Stimulated activated CD4-positive, alpha-beta T cell treated with anti-CD3 and anti-CD28 coated beads, Interleukin-4, amount 100 ng/mL, for 24 hours (primary cell): ENCODE data around the gene ANKRD9.

Source experiments
- DNase-seq: peaks from one replicate; pipeline ENCODE4 v3.0.0-alpha.2; 2020

The ANKRD9 gene

DNA sequence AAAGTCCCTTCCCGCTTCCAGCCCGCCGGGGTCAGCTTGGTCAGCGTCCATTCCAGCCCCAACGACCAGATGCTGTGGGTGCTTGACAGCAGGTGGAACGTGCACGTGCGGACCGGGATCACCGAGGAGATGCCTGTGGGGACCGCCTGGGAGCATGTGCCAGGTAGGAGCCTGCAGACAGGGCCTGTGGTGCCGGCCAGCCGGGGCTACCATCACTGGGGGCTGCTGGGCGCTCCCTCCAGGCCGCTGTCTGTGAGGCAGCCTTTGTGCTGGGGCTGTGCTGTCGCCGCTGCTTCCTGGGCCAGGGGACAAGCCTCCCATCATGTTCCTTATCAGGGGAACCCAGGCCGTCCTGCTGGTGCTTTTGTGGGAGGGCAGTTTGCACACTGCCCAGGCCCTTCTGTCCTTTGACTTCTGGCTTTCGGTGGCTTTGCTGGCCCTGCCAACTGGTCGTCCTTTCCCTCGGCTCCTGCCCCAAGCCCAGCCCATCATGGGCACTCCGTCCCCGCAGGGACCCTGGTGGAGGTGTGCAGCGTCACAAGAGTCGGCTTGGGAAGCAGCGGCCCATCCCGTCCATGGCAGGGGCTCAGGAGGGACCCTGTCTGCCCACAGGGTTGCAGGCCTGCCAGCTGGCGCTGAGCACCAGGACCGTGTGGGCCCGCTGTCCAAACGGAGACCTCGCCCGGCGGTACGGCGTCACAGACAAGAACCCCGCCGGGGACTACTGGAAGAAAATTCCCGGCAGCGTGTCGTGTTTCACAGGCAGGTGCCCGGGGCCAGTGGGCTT is 12.4 kb downstream of the ANKRD9 start:
- DNase-seq = no peak

DNA sequence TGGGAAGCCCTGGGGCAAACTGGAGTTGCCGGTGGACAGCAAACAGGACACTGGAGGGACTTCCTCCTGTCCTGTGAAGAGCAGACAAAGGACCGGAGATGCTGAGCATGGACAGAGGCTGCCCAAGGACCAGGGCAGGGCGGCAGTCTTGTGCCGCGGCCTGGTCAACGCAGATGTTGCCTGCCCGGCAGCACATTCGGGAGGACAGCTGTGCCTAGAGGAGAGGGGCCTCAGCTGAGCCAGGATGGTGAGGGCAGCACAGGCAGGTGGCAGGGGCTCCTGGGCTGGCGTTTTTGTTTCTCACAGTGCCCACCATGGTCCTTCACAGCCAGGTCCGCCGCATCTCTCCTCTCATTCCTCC is 13.3 kb downstream of the ANKRD9 start:
- DNase-seq = no peak

DNA sequence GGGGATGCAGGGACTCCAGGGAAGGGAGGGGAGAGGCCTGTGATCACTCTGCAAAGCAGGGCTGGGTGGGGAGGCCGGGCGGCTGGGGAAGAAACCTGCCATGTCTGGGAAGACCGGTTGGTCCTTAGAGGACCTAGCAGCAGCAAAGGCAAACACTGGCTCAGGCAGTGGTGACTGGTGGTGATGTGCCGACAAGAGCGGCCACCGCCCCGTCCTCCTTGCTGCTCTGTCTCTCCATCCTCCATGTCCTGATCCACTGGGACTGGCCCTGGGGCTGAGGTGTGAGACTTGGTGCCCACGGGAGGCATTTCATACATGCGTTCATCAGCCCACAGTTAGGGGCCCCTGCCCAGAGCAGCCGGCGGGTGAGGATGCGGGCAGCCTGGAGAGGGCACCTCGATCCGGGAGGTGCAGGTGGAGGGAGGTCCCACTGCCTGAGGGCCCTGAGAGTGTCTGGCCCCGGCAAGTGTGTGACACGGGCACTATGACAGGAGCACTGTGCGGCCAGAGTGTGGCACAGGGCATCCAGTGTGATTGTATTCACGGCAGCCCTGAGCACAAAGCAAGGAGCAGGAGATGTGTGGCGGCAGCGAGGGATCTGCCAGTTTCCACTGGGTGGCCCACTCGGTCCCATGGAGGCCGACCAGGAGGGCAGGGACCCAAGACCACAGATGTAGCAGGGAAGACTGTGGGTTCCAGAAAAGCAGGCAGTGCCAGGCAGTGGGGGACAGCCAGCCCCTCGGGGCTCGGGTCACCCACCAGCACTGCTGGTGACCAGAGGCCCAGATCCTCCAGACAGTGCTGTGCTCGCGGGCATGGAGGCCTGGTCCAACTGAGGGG is 13.9 kb downstream of the ANKRD9 start:
- DNase-seq = no peak

DNA sequence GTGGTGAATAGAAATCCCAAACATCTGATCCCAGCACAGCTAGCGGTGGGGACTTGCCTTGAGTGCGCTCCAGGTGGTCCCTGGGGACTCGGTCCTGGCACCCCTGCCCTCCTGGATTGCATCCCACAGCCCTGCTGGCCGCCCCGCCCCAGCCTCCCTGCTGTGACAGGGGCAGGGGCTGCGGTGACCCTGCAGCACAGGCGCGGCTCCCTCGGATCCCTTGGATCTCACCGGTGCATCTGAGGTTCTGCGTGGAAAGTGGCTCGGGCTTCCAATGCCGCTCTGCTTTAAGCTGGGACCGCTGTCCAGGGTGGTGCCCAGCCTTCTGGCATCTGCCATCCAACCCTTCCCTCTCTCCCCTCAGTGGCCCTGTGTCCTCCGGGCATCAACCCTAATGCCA is 16.0 kb downstream of the ANKRD9 start:
- no peak for DNase-seq

DNA sequence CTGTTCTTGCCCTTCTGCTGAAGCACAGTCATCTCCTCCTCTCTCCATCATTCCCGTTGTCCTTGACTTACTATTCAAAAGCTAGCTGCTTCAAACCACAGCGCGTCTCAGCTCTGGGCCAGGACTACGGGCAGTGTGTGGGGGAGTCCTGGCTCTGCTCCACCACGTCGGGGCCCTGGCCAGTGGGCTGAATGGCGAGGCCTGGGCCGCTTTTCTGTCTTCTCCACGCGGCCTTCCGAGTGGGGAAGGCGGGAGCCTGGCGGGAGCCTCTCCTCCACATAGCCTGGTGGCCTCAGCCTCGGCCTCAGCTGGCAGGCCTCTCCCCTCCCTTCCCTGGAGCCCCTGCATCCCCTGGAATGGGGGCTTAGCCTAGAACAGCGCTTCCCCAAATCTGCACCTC is 16.5 kb downstream of the ANKRD9 start:
- no peak for DNase-seq

DNA sequence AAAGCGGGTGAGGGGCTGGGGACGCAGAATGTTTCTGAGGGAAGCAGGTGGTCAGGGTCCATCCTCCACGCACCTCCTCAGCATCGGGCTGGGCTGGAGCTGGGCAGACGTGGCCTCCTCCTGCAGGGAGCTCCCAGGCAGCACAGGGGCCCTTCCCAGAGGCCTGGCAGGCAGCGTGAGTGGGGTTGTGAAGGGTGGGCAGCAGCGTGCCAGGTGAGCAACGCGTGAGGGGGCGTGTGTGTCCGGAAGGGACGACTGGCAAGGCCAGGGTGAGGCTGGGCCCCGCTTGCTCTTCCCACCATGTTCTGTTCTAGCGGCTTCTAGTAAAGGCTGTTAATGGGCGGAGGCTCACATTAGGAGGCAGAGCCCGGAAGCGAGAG is 17.1 kb downstream of the ANKRD9 start:
- DNase-seq = no peak

DNA sequence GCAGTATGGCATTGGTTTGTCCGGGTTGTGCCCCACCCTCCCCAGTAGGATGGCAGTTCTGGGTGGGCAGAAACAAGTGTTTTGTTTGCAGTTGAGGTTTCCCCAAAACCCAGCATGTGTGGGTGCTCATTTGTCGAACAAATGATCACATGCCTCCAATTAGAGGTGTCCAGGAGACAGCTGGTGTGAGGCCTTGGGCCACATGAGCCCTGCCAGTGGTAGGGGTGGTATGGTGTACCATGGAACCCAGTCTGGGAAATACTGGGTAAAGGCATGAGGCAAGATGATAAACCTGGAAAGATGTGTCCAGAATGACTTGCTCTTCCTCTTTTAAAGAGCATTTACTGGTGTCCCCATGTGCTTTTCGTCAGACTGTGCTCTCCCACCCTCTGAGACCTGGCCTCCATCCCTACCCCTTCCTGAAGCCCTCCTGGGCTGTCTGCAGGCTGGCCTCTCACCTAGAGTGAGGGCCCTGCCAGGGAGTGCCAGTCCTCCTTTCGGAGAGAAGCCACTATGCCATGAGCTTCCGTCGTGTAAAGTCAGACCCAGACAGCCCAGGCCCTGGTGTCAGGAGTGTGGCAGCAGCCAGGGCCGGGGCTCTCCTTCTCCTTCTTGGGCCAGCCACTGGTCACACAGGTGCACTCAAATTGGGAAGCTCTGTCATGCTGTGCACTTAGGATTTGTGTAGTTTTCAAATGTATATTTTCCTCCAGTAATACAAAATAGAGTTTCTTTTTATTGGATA is 17.6 kb downstream of the ANKRD9 start:
- DNase-seq = no peak

DNA sequence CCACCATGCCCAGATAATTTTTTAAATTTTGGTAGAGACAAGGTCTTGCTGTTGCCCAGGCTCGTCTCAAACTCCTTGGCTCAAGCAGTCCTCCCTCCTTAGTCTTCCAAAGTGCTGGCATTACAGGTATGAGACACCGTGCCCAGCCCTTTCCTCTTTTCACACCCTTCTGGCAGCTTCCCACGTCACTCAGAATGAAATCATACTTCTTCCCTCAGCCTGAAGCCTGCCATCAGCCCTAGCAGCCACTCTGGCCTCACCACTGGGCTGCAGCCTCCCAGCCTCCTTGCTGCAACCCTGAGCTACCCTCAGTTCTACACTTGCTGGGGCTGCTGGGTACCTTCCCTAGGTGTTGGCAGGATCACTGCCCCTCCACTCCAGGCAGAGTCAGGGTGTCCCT is 18.2 kb downstream of the ANKRD9 start:
- DNase-seq = no peak

DNA sequence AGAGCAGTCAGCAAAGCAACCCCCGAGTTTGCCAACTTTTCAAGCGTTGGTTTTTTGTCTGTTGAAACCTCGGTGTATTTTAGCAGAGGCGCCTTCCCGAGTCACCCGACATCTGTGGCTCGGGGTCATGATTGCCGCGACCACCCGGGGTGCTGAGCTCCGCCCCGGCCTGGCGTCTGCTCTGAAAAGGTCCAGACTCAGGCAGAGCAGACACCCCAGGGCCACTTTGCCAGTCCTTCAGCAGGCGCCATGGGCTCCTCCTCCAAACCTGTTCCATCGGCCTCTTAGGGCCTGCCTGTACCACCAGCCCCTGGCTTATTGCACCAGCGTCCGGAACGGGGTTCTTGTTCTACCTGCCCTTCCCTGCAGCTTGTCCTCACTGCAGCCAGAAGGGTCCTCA is 19.1 kb downstream of the ANKRD9 start:
- no peak for DNase-seq

DNA sequence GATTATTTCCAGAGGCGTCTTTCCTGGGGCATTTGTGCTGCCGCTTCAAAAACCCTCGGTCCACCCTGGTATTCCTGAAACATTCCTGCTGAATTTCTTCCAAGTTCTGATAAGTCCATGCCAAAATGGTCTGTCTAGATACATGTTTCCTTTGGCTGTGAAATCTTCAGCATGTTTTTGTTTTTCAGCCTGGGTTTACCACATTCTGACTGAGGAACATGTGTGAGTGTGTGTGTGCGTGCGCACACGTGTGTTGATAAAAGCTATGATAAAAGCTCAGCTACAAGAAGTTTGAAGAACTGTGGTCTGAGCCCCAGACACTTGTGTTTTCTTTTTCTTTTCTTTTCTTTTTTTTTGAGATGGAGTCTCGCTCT is 22.4 kb downstream of the ANKRD9 start:
- DNase-seq = no peak

DNA sequence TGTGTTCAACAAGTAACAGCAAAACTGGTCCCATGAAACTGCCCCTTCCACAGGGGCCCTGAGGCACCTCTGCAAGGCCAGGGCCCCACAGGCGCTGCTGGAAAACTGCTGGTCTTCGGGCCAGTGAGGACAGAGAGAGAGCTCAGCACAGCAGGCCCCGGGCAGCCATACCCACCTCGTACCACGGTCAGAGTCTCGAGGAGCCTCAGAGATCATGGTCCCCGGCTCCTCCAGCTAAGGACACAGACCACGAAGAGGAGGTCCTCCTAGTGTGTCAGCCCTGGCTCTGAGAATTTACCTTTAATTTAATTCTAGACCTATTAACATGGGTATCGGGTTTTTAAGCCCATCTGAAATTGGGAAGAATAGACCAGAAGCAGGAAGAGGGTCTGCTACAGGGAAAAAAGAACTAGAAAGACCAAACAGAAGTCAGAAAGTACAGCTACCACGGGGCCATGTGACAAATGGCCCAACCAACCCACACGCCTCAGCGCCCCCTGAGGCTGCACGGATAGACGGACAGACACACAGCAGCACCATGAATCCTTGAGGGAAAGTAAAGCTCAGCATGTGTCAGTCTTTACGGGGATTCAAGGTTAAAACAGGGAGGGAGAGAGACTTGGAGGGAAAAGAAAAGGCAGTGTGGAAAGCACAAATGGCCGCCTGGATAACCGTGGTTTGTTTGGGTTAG is 22.9 kb downstream of the ANKRD9 start:
- DNase-seq = no peak

DNA sequence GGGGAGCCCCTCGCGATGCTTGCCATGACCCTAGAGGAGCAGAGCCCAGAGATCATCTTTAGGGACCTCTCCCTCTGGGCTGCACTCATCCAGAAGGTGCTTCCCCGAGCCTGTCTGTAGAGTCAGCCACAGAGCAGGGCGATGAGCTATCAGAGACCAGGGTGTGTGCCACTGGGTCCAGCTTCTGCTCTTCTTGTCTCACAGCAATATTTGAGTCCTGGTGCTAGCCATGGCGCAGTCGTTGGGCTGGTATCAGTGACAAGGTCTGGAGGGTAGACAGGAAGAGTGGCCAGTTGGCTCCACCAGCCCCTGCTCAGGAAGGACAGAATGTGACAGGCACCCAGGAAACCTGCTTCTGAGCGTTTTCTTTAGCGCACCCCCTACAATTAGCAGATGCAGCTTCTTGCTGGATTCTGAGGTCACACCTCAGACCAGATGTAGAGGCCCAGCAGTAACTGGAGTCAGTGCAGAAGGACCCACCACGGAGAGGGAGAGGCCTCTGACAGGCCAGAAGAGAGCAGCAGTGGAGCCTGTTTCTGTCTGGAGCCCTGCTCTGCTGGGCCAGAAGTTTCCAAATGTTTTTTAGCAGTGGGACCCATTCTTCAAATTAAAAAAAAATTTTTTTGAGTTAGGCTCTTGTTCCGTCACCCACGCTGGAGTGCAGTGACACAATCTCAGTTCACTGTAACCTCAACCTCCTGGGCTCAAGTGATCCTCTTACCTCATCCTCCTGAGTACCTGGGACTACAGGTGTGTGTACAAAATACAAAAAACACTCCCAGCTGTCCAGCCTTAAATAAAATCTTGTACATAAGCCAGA is 23.7 kb downstream of the ANKRD9 start:
- no peak for DNase-seq

DNA sequence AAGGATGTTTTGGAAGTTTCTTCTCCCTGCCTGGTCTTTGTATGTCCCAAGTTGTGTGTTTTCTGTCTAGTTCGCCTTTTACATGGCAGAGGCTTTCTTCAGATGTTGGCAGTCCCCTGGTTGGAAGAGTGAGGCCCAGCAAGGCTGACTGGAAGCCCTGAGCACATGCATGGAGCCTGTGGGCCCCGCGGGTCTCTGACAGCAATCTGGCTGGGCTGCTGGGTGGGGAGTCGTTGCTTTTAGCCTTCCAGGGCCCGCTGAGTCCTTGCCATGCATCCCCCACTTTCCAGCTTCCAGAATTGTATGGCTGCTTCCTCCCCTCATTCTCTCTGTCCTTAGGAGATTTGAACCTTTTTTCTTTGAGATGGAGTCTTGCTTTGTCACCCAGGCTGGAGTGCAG is 25.3 kb downstream of the ANKRD9 start:
- DNase-seq = no peak

DNA sequence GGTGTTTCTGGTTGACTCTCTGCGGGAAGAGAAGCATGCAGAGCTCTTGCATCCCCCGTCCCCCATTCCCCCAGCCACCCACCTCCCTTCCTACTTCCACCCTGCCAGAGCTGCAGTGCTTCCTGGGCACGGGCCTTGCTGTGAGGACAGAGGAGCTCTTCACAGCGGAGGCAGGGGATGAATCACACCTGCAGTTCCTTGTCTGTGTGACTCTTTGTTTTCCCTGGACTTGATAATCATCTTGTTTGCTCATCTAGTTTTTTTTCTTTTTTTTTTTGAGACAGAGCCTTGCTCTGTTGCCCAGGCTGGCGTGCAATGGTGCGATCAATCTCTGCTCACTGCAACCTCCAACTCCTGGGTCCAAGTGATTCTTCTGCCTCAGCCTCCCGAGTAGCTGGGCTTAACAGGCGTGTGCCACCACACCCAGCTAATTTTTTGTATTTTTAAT is 27.8 kb downstream of the ANKRD9 start:
- DNase-seq = no peak

DNA sequence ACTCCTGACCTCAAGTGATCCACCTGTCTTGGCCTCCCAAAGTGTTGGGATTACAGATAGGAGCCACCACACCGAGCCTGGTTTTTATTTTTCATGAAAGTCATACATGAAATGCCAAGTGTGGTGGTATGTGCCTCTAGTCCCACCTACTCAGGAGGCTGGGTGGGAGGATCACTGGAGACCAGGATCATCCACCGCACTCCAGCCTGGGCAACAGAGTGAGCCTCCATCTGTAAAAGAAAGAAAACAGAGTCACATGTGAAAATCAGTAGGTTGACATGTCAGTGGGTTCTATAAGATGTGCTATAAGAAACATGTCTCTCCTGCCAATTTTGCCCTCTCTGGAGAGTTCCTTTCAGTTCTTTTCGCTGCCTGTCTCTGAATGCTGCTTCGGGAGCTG is 28.2 kb downstream of the ANKRD9 start:
- DNase-seq = no peak

DNA sequence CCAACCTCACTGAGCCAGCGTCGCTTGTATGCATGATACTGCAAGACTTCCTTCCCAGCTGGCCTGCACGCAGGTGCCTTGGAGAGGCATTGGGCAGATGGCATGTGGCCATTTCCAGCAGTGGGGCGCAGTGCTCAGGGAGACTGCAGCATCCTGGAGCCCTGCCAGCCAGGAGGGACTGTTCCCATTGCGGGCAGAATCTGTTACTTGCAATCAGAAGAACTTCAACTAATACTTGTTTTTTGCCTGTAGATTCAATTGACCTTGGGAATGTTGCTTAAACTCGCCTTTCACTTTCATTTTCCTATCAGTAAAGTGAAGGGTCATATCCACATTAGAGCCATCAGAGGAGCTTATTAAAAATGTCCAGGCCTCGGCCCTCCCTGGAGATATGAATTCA is 29.8 kb downstream of the ANKRD9 start:
- no peak for DNase-seq

DNA sequence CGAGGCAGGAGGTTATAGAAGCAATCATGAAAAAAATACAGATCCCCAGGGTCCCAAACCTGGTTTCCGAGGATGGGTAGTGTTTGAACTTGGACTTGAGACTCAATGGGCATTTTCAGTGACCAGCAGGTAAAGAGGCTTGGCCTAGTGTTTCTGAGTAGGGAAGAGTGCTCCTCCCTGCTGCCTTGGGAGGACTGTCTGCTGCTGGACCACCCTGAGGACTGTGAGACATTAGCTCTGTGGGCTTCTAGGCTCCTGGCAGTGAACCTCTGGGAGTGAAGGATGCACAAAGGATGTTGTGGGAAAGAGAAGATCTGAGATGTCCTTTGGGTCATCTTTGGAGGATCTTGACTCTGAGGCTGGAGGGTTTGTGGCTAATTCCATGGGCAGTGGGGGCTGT is 30.5 kb downstream of the ANKRD9 start:
- no peak for DNase-seq

DNA sequence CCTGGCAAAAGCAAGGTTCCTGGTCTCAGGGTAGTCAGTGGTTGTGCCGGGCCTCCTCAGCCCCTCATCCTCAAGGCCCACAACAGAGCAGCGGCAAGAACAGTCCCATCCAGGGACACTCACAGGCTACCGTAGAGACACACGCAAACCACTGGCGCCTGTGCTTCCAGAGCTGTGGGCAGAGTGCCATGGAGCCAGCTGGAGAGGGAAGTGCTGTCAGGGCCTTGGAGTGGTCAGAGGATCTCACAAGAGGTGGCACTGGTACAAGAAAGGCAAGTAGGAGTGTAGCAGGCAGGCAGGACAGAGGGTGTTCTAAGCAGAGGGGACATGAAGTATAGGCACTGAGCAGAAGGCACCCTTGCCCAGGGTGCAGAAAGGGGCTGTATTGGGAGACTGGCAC is 34.6 kb downstream of the ANKRD9 start:
- DNase-seq = no peak

DNA sequence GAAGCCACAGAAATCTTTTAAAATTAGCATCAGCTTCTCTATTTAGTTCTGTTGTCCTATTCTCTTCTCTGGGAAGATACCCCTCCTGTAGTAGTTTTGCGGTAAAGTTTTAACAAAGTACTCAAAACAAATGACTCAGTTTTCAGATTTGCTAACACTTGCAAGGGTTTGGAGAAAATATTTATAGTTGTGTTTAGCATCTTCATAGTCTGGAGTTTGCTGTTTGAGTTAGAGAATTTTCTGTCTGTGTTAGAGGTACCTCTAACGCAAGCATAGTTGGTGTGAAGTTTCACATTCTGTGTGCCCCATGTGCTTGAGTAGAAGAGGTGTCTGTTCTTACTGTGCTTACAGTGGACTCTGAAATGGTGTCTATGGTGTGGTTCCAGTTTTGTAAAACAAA is 36.0 kb downstream of the ANKRD9 start:
- DNase-seq = no peak

DNA sequence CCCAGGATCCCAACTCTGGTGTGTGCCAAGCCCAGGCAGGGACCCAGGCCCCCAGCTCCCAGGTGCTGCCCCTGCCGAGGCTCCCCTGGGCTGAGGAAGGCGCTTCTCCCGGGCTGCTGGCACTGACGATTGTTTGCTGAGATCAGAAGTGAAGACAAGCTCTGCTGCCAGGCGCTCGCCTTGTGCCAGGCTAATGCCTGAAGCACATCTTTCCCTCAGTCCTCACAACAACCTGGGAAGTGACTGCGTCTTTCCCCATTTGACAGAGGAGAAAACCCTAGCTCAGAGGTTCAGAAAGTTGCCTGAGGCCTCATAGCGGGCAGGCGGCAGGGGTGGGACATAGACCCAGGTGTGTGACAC is 36.8 kb downstream of the ANKRD9 start:
- DNase-seq = no peak

DNA sequence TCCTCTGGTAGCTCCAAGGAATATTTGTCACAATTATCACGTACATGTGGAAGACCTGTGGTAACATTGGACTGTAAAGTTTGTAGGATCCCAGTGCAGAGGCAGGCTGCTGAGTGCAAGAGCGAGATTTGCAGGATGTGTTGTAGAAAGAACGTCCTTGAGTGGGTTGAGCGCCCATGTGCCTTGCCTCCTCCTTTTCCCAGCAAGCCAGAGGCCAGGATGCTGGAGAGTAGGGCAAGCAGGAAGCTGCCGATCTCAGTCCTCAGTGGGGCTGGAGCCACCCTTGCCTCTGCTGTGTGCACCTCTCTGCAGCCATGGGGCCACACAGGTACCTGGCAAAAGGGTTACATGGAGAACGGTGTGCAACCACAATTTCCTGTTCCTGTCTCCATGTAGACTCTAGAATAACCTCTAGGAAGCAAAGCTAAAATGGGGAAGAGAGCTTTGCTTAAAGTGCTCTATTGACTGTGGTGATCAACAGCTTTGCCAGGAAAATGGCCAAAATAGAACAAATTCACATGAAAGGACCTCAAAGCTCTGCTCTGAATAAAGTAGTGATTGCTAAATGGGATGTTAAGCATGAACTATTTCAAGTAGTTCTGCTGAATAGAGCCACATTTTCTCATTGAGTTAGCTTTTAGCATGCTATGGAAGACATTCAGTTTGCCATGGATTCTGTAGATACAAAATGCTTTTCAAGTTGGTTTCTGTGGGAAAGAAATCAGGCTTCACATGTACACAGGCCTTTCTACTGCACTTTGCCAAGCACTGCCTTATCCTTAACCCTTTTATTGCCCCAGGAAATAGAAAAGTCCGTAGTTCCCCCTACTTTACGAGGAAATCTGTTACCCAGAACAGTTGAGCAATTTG is 37.4 kb downstream of the ANKRD9 start:
- no peak for DNase-seq
